ENCODE data around the gene CYP2E1.

DNA sequence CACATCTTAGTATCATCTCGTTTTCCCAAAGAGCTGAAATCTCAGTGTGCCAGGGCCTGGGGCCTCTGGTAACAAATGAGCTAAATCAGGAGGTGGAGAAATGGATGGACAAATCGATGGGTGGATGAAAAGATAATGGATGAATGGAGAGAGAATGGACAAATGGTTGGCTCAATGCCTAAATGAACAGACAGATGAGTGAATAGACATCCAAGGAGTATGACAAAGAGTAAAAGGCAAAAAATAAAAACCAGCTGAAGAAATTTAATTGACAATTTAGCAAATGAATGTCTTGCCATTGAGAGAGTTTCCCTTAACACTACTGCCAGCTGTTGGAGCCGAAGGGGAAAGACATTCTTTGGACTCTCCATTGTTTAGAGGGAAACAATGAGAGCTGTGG is 30.2 kb downstream of the CYP2E1 start:
- TF ChIP-seq, protein P1, sequence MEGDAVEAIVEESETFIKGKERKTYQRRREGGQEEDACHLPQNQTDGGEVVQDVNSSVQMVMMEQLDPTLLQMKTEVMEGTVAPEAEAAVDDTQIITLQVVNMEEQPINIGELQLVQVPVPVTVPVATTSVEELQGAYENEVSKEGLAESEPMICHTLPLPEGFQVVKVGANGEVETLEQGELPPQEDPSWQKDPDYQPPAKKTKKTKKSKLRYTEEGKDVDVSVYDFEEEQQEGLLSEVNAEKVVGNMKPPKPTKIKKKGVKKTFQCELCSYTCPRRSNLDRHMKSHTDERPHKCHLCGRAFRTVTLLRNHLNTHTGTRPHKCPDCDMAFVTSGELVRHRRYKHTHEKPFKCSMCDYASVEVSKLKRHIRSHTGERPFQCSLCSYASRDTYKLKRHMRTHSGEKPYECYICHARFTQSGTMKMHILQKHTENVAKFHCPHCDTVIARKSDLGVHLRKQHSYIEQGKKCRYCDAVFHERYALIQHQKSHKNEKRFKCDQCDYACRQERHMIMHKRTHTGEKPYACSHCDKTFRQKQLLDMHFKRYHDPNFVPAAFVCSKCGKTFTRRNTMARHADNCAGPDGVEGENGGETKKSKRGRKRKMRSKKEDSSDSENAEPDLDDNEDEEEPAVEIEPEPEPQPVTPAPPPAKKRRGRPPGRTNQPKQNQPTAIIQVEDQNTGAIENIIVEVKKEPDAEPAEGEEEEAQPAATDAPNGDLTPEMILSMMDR (IDR thresholded peaks at IDR 0.05): no peak
- TF ChIP-seq POLR2A (IDR thresholded peaks at IDR 0.05): no peak
